AG10803 (cell line): Measurements from ENCODE around the gene KLK8.

Experiments
- DNase-seq: peaks from one replicate; pipeline ENCODE4 v3.0.0; 2010; ENCODE audit warnings: low read depth
- H3K4me3 ChIP-seq: 2 replicates; pipeline ENCODE4 v1.5.1; 2011; ENCODE audit warnings: mild to moderate bottlenecking, low read length, control low read depth
- TF ChIP-seq, protein P1 (sequence below): conservative IDR thresholded peaks from 2 replicates; pipeline ENCODE4 v1.5.1; 2011; ENCODE audit warnings: mild to moderate bottlenecking, low read length, control low read depth, inconsistent platforms

Gene KLK8

DNA sequence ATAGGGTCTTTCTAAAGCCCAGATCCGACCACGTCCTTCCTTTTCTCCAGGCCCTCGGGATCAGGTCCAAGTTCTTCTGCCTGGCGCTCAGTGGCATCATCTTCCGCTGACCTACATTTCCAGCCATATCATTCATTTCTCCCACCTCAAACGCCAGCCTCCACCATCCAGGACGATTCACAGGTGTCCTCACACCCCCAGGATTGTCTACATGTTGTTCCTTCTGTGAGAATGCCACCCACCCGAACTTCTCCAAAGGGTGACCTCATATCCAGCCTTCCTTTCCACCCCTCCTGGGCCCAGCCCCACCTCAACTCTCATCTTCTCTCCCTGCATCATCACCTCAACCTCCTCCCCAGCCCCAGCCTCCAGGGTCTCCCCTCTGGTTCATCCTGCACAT lies 43.8 kb downstream of the KLK8 start:
- TF ChIP-seq, protein P1, sequence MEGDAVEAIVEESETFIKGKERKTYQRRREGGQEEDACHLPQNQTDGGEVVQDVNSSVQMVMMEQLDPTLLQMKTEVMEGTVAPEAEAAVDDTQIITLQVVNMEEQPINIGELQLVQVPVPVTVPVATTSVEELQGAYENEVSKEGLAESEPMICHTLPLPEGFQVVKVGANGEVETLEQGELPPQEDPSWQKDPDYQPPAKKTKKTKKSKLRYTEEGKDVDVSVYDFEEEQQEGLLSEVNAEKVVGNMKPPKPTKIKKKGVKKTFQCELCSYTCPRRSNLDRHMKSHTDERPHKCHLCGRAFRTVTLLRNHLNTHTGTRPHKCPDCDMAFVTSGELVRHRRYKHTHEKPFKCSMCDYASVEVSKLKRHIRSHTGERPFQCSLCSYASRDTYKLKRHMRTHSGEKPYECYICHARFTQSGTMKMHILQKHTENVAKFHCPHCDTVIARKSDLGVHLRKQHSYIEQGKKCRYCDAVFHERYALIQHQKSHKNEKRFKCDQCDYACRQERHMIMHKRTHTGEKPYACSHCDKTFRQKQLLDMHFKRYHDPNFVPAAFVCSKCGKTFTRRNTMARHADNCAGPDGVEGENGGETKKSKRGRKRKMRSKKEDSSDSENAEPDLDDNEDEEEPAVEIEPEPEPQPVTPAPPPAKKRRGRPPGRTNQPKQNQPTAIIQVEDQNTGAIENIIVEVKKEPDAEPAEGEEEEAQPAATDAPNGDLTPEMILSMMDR, result no peak
- no peak for DNase-seq
- no peak overlapping the region for H3K4me3 ChIP-seq

DNA sequence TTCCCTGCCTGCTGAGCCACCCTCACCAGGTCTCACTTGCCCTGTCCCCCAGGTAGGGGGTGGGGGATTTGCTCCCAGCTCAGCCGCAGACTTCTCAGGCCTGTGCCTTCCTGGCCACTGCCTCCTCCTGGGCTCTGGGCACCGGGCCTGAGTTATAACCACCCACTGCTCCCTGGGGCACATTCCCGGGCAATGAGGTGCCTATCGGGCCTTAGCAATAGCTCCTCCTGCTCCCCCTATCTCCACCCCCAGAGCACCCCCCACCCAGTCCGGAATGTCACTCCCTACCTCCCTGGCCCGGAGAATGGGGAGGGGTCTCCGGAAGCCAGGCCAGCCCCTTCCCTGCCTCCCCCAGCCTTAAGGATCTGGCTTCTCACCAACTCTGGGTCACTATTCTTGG lies 48.5 kb downstream of the KLK8 start, which contains the start of gene KLK5:
KLK5 (minus strand) TSS at position 129 of the 400 bp plus-strand sequence. CDS start 381 bp downstream, outside the sequence.
- DNase-seq, result no peak
- no peak within 1 kb of the TSS for H3K4me3 ChIP-seq
- TF ChIP-seq, protein P1, result no peak

DNA sequence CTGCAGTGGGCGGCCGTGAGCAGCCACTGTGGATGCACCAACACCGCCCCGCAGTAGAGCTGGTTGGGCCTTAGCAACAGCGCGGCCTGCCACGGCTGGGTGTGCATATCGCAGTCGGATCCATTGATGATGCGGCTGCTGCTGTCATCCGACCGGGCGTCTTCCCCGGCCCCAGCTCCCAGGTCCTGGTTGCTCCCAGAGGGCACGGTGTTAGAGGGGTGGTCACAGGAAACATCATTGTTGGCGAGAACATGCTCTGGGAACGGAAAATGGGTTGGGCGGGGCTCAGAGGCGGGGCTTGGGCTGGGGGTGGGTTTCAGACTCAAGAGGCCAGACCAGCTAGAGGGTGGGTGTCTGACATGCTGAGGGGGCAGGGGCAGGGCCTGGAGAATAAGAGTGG lies 51.5 kb downstream of the KLK8 start:
- no peak overlapping the region for H3K4me3 ChIP-seq
- DNase-seq, result no peak
- TF ChIP-seq, protein P1, result no peak

DNA sequence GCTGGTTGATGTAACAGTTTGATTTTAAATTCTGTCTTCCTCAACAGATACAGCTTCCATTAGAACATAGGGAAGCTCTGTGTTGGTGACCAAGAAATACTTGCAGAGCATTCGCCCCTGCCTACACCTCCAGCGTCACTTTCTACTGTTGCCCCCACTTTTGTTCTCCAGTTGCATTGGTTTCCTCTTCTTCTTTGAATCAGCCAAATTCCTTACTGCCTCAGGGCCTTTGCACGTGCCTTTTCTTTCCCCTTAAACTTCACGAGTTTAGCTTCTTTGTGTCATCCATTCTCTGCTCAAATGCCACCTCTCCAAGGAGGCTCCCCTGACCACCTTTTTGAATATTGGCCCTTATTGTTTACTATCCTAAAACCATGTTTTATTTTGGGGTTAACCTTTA lies 54.3 kb downstream of the KLK8 start:
- TF ChIP-seq, protein P1, result no peak
- H3K4me3 ChIP-seq, result no peak overlapping the region
- DNase-seq, result no peak
